ENCODE measurements around the gene DZIP1.
A peak's percentile ranks its signal among the peaks of the same experiment; 100 is the strongest.
"Not testable (repeated sequence)": the region's sequence is repeated elsewhere in the genome, so short reads cannot be mapped to it uniquely, and the experiment has no call there.

Gene DZIP1

GRCh38 chr13:95596701-95597100 is 47.8 kb downstream of the DZIP1 start:
- DNase-seq: no peak

- no peak for DNase-seq
Observed at GRCh38 chr13:95593462-95593861, 51.0 kb downstream of the DZIP1 start.

- no peak for DNase-seq
Observed at GRCh38 chr13:95588721-95589120, 55.8 kb downstream of the DZIP1 start.

GRCh38 chr13:95588134-95588533 is 56.4 kb downstream of the DZIP1 start:
- DNase-seq: no peak

GRCh38 chr13:95585867-95586266 is 58.6 kb downstream of the DZIP1 start:
- DNase-seq: no peak

GRCh38 chr13:95579303-95579702 is 65.2 kb downstream of the DZIP1 start:
- DNase-seq: no peak

- no peak for DNase-seq
Observed at GRCh38 chr13:95573221-95573620, 71.3 kb downstream of the DZIP1 start.

- no peak for DNase-seq
Observed at GRCh38 chr13:95571941-95572340, 72.6 kb downstream of the DZIP1 start.

GRCh38 chr13:95570016-95570415 is 74.5 kb downstream of the DZIP1 start:
- no peak for DNase-seq

- no peak for DNase-seq
Observed at GRCh38 chr13:95568131-95568530, 76.4 kb downstream of the DZIP1 start.

GRCh38 chr13:95565758-95566157 is 78.7 kb downstream of the DZIP1 start:
- not testable (repeated sequence) for DNase-seq

- DNase-seq: no peak
Observed at GRCh38 chr13:95564733-95565291, 79.7 kb downstream of the DZIP1 start.

- no peak for DNase-seq
Observed at GRCh38 chr13:95564091-95564490, 80.4 kb downstream of the DZIP1 start.

- DNase-seq: no peak
Observed at GRCh38 chr13:95560387-95560786, 84.1 kb downstream of the DZIP1 start.

- DNase-seq: no peak
Observed at GRCh38 chr13:95559100-95559499, 85.4 kb downstream of the DZIP1 start.

- no peak for DNase-seq
Observed at GRCh38 chr13:95557013-95557412, 87.5 kb downstream of the DZIP1 start.

- DNase-seq: peak; percentile 40
Observed at GRCh38 chr13:95553581-95554385, 90.7 kb downstream of the DZIP1 start.

GRCh38 chr13:95552539-95553441 is 91.7 kb downstream of the DZIP1 start, which contains the start of gene CLDN10:
Gene CLDN10 (plus strand): TSS chr13:95552720. CDS start chr13:95552754, 34 bp downstream.
- no peak for DNase-seq

GRCh38 chr13:95552208-95552538 is 92.3 kb downstream of the DZIP1 start:
- peak; percentile 2 for DNase-seq

GRCh38 chr13:95547531-95548167 is 96.9 kb downstream of the DZIP1 start:
- DNase-seq: no peak

- DNase-seq: no peak
Observed at GRCh38 chr13:95546919-95547318, 97.6 kb downstream of the DZIP1 start.

- DNase-seq: no peak
Observed at GRCh38 chr13:95544293-95544692, 100.2 kb downstream of the DZIP1 start.

- DNase-seq: no peak
Observed at GRCh38 chr13:95541911-95542474, 102.5 kb downstream of the DZIP1 start.
